H54 (cell line): Measurements from ENCODE around the gene TRIM67.
"Not testable (repeated sequence)": the region's sequence is repeated elsewhere in the genome, so short reads cannot be mapped to it uniquely, and the experiment has no call there.

Source experiments
- DNase-seq: peaks from one replicate; pipeline ENCODE4 v3.0.0; 2011; ENCODE audit warnings: low spot score, mixed read lengths; ENCODE audit not compliant: insufficient read length
- FAIRE-seq: peaks from 3 replicates; lab custom pipeline; 2011; peaks lifted over from hg19 to GRCh38; lab: Jason Lieb, UNC
- POLR2A ChIP-seq: IDR thresholded peaks from 2 replicates; pipeline ENCODE4 v1.6.1; 2011; ENCODE audit warnings: low read depth, mild to moderate bottlenecking, low read length

TRIM67 gene

GRCh38 chr1:231139659-231140654, 21.9 kb upstream of the TRIM67 start:
- DNase-seq (peak; percentile 33), FAIRE-seq (no peak)
- TF ChIP-seq POLR2A: no peak

GRCh38 chr1:231144416-231145193, 17.3 kb upstream of the TRIM67 start:
- no peak for DNase-seq
- no peak for FAIRE-seq
- no peak for TF ChIP-seq POLR2A

GRCh38 chr1:231147896-231148295, 14.0 kb upstream of the TRIM67 start:
- FAIRE-seq: no peak
- no peak for DNase-seq
- no peak for TF ChIP-seq POLR2A

- FAIRE-seq: no peak
- no peak for TF ChIP-seq POLR2A
- DNase-seq: no peak
Observed at GRCh38 chr1:231151811-231152210, 10.0 kb upstream of the TRIM67 start.

GRCh38 chr1:231153726-231154125, 8.1 kb upstream of the TRIM67 start:
- no peak for TF ChIP-seq POLR2A
- FAIRE-seq (no peak), DNase-seq (no peak)

- DNase-seq: no peak
- no peak for TF ChIP-seq POLR2A
- no peak for FAIRE-seq
Observed at GRCh38 chr1:231155808-231156207, 6.0 kb upstream of the TRIM67 start.

- FAIRE-seq: no peak
- DNase-seq: no peak
- TF ChIP-seq POLR2A: no peak
Observed at GRCh38 chr1:231157311-231157710, 4.5 kb upstream of the TRIM67 start.

- DNase-seq, FAIRE-seq: not testable (repeated sequence)
Observed at GRCh38 chr1:231158141-231158540, 3.7 kb upstream of the TRIM67 start.

- FAIRE-seq: no peak
- DNase-seq: no peak
- TF ChIP-seq POLR2A: no peak
Observed at GRCh38 chr1:231159202-231159962, 2.5 kb upstream of the TRIM67 start.

GRCh38 chr1:231159963-231160761, 1.7 kb upstream of the TRIM67 start:
- DNase-seq (no peak), FAIRE-seq (no peak)
- no peak for TF ChIP-seq POLR2A

- FAIRE-seq (no peak), DNase-seq (no peak)
- TF ChIP-seq POLR2A: no peak
Observed at GRCh38 chr1:231160895-231161666, 777 bp upstream of the TRIM67 start.

- FAIRE-seq (no peak), DNase-seq (no peak)
- TF ChIP-seq POLR2A: no peak
Observed at GRCh38 chr1:231162297-231162969, 575 bp downstream of the TRIM67 start.
